CD4-positive, alpha-beta memory T cell (primary cell): ENCODE data around the gene TROAP. TPM values are rescaled to one million over a fixed set of nuclear protein-coding genes. Genes with fewer than 3 reads are reported as not detected.

Source experiments
- CTCF ChIA-PET: fragments of 350-600 bp; sonication (Branson Sonifier 250); formaldehyde crosslinking; loops from one replicate; lab custom pipeline; 2021; ENCODE audit warnings: inconsistent platforms; ENCODE audit not compliant: partially characterized antibody; lab: Charles Lee
- POLR2A ChIA-PET: fragments of 350-600 bp; sonication (Branson Sonifier 250); formaldehyde crosslinking; loops from one replicate; lab custom pipeline; 2021; ENCODE audit not compliant: partially characterized antibody; lab: Charles Lee
- DNase-seq, 5 donors: peaks; one replicate each; pipeline versions ENCODE4 v3.0.0 to v3.0.0-alpha.2; 2020 to 2022; ENCODE audit warnings: mixed read lengths in 1 of 5
- H3K27ac ChIP-seq: one replicate; pipeline ENCODE4 v1.7.0; 2013; ENCODE audit warnings: low read depth, low read length
- H3K27me3 ChIP-seq: 2 replicates; pipeline ENCODE4 v1.7.0; 2013; ENCODE audit warnings: mild to moderate bottlenecking, low read length, moderate library complexity; ENCODE audit not compliant: insufficient read depth
- H3K36me3 ChIP-seq: 2 replicates; pipeline ENCODE4 v1.7.0; 2013; ENCODE audit warnings: mild to moderate bottlenecking, low read length, moderate library complexity; ENCODE audit not compliant: insufficient read depth
- H3K4me1 ChIP-seq: 2 replicates; pipeline ENCODE4 v1.7.0; 2013; ENCODE audit warnings: mild to moderate bottlenecking, low read length, moderate library complexity; ENCODE audit not compliant: insufficient read depth
- H3K4me3 ChIP-seq, 2 donors: one replicate each; pipeline ENCODE4 v1.7.0; 2013; ENCODE audit warnings: low read length in 2 of 2, mild to moderate bottlenecking in 1 of 2
- H3K9me3 ChIP-seq, 2 donors: one replicate each; pipeline ENCODE4 v1.7.0; 2013; ENCODE audit warnings: low read length in 2 of 2, control low read depth in 1 of 2; ENCODE audit not compliant: control insufficient read depth in 1 of 2
- H3K27ac Mint-ChIP-seq, 7 donors: one replicate each; pipeline ENCODE4 v1.8.0; 2020 to 2021; ENCODE audit warnings: mixed read lengths in 7 of 7, mild to moderate bottlenecking in 6 of 7, inconsistent platforms in 3 of 7, moderate library complexity in 3 of 7
- H3K27me3 Mint-ChIP-seq, 2 donors: one replicate each; pipeline ENCODE4 v1.8.0; 2020 to 2021; ENCODE audit warnings: mixed read lengths in 2 of 2
- H3K36me3 Mint-ChIP-seq, 2 donors: one replicate each; pipeline ENCODE4 v1.8.0; 2020 to 2021; ENCODE audit warnings: mixed read lengths in 2 of 2, inconsistent platforms in 1 of 2, mild to moderate bottlenecking in 1 of 2
- H3K4me1 Mint-ChIP-seq, 4 donors: one replicate each; pipeline ENCODE4 v1.8.0; 2020 to 2021; ENCODE audit warnings: mixed read lengths in 4 of 4, mild to moderate bottlenecking in 1 of 4
- H3K4me3 Mint-ChIP-seq, 8 donors: one replicate each; pipeline ENCODE4 v1.8.0; 2020 to 2021; ENCODE audit warnings: mixed read lengths in 8 of 8, mild to moderate bottlenecking in 7 of 8, moderate library complexity in 6 of 8, inconsistent platforms in 3 of 8
- H3K9me3 Mint-ChIP-seq, 8 donors: one replicate each; pipeline ENCODE4 v1.8.0; 2020 to 2021; ENCODE audit warnings: mixed read lengths in 8 of 8, mild to moderate bottlenecking in 5 of 8, inconsistent platforms in 3 of 8, moderate library complexity in 1 of 8
- intact Hi-C: fragments of 100-400 bp; cut with micrococcal nuclease; formaldehyde crosslinking; loops from one replicate; pipeline ENCODE4 v1.15.1; 2023
- polyA plus RNA-seq, 2 donors: library from polyadenylated mRNA; unstranded; fragments of 300-500 nt; fragmentation: Illumina TruSeq; gene quantifications; one replicate each; pipeline ENCODE4 v1.2.3, GENCODE V29; 2021
- total RNA-seq, 2 experiments: library from RNA; stranded (reverse); gene quantifications; one replicate each; pipeline ENCODE4 v1.2.3, GENCODE V29; 2021

The TROAP gene
- total and polyA plus RNA-seq, 4 experiments from 2014 or later = 0.26 to 0.80 (median 0.63) TPM; not detected in 1

- H3K27me3 Mint-ChIP-seq = peaks cover 0 to 1% of the 10 kb centered on the region in 2 donors
- POLR2A ChIA-PET = interaction anchor here (0.6 to 2.9 kb wide), 27 partner anchors 9 to 375 kb away, joined by 3 to 15 read pairs (median 6); partner anchors contain the start of genes C1QL4, DNAJC22, MCRS1 and PRPF40B
These were observed 43.8 kb downstream of the TROAP start for GRCh38 chr12:49366652-49367380.

GRCh38 chr12:49367381-49368239 lies 44.6 kb downstream of the TROAP start, which contains the start of gene SPATS2:
SPATS2 (plus strand) TSS chr12:49367462; CDS start chr12:49461013, 93,551 bp downstream.
- Mint-ChIP-seq H3K27ac (peak within 1 kb of the TSS; percentile 93 to 98 (median 96)), H3K36me3 (peaks cover under 1 to 5% of the 10 kb centered on the region in 2 donors), H3K27me3 (peaks cover 0 to 1% of the 10 kb centered on the region in 2 donors), H3K9me3 (no peaks in the 10 kb centered on the region), H3K4me3 (peak within 1 kb of the TSS; percentile 82 to 98 (median 96)), H3K4me1 (peaks cover 17 to 37% (median 26%) of the 10 kb centered on the region in 4 donors)
- H3K36me3 ChIP-seq = no peaks in the 10 kb centered on the region
- H3K27ac ChIP-seq = peak within 1 kb of the TSS; percentile 84
- H3K9me3 ChIP-seq = no peaks in the 10 kb centered on the region
- no peaks in the 10 kb centered on the region for H3K27me3 ChIP-seq
- H3K4me3 ChIP-seq = peak within 1 kb of the TSS; percentile 55 to 88
- POLR2A ChIA-PET = interaction anchor here (0.7 to 2.9 kb wide), 22 partner anchors 8 to 374 kb away, joined by 3 to 15 read pairs (median 6); partner anchors contain the start of genes C1QL4, DNAJC22, MCRS1 and PRPF40B
- CTCF ChIA-PET = interaction anchor here (0.9 to 6.7 kb wide), 12 partner anchors 8 to 257 kb away, joined by 3 to 70 read pairs (median 6); partner anchors contain the start of gene DNAJC22
- peaks cover 19% of the 10 kb centered on the region for H3K4me1 ChIP-seq
- intact Hi-C loops = loop anchor here (1.0 to 5.0 kb wide), 3 partner anchors 44 to 255 kb away; partner anchors contain the start of genes MCRS1, PRPF40B and TROAP
- DNase-seq = no peak

More at GRCh38 chr12:49366652-49367380, 43.8 kb downstream of the TROAP start:
- peaks cover 19% of the 10 kb centered on the region for H3K4me1 ChIP-seq
- no peaks in the 10 kb centered on the region for H3K36me3 ChIP-seq
- Mint-ChIP-seq H3K4me1 (peaks cover 17 to 37% (median 24%) of the 10 kb centered on the region in 4 donors), H3K36me3 (peaks cover 0 to 5% of the 10 kb centered on the region in 2 donors), H3K4me3 (peak overlapping the region; percentile 82 to 98 (median 96)), H3K27ac (peak overlapping the region; percentile 93 to 98 (median 96)), H3K9me3 (no peaks in the 10 kb centered on the region)
- intact Hi-C loops = loop anchor here (1.0 to 5.0 kb wide), 4 partner anchors 44 to 256 kb away; partner anchors contain the start of genes MCRS1, PRPF40B and TROAP
- peak overlapping the region; percentile 55 to 88 for H3K4me3 ChIP-seq
- CTCF ChIA-PET = interaction anchor here (0.9 to 6.7 kb wide), 12 partner anchors 9 to 258 kb away, joined by 3 to 70 read pairs (median 6); partner anchors contain the start of genes DNAJC22 and TROAP
- no peaks in the 10 kb centered on the region for H3K27me3 ChIP-seq
- DNase-seq = peak; percentile 78 to 85 (median 83)
- H3K9me3 ChIP-seq = no peaks in the 10 kb centered on the region
- H3K27ac ChIP-seq = peak overlapping the region; percentile 84

- DNase-seq = no peak
- H3K27ac ChIP-seq = peak overlapping the region; percentile 84
- POLR2A ChIA-PET = interaction anchor here (1.2 to 2.9 kb wide), 3 partner anchors 9 to 199 kb away, joined by 4 to 14 read pairs (median 7); partner anchors contain the start of gene MCRS1
- Mint-ChIP-seq H3K4me3 (peak overlapping the region; percentile 73 to 98 (median 96)), H3K4me1 (peaks cover 19 to 37% (median 28%) of the 10 kb centered on the region in 4 donors), H3K27me3 (peaks cover 0 to 1% of the 10 kb centered on the region in 2 donors), H3K27ac (peak overlapping the region; percentile 63 to 96 (median 90)), H3K36me3 (peaks cover 4 to 5% of the 10 kb centered on the region in 2 donors), H3K9me3 (no peaks in the 10 kb centered on the region)
- H3K36me3 ChIP-seq = no peaks in the 10 kb centered on the region
- no peak overlapping the region for H3K4me3 ChIP-seq
- H3K27me3 ChIP-seq = no peaks in the 10 kb centered on the region
- peaks cover 19% of the 10 kb centered on the region for H3K4me1 ChIP-seq
- no peaks in the 10 kb centered on the region for H3K9me3 ChIP-seq
- CTCF ChIA-PET = interaction anchor here (0.9 to 6.7 kb wide), 4 partner anchors 11 to 26 kb away, joined by 3 to 70 read pairs (median 6); no protein-coding TSS in a partner anchor
- intact Hi-C loops = loop anchor here (5.0 kb wide), 1 partner anchor 199 kb away; the partner anchor contains the start of gene MCRS1
These were observed 45.2 kb downstream of the TROAP start for GRCh38 chr12:49368240-49368600.

GRCh38 chr12:49369411-49370145 lies 46.5 kb downstream of the TROAP start:
- no peaks in the 10 kb centered on the region for H3K9me3 Mint-ChIP-seq
- CTCF ChIA-PET = interaction anchor here (1.0 to 6.7 kb wide), 3 partner anchors 12 to 22 kb away, joined by 3 to 70 read pairs (median 4); no protein-coding TSS in a partner anchor

GRCh38 chr12:49370539-49370938 lies 47.5 kb downstream of the TROAP start:
- ChIA-PET POLR2A (interaction anchor here (0.6 kb wide), 1 partner anchor 167 kb away, joined by 3 read pairs; no protein-coding TSS in a partner anchor), CTCF (interaction anchor here (1.0 to 6.7 kb wide), 3 partner anchors 13 to 23 kb away, joined by 3 to 70 read pairs (median 4); no protein-coding TSS in a partner anchor)
- Histone ChIP-seq H3K4me1 (peaks cover 19% of the 10 kb centered on the region), H3K36me3 (no peaks in the 10 kb centered on the region), H3K27me3 (no peaks in the 10 kb centered on the region), H3K9me3 (no peaks in the 10 kb centered on the region), H3K27ac (no peak overlapping the region), H3K4me3 (no peak overlapping the region)
- Mint-ChIP-seq H3K4me1 (peaks cover 18 to 37% (median 27%) of the 10 kb centered on the region in 4 donors), H3K9me3 (no peaks in the 10 kb centered on the region), H3K4me3 (no peak overlapping the region), H3K27me3 (peaks cover 0 to 1% of the 10 kb centered on the region in 2 donors), H3K36me3 (peaks cover 4 to 5% of the 10 kb centered on the region in 2 donors), H3K27ac (peak overlapping the region in 2 of 7 donors; percentile 11 to 37)
- intact Hi-C loops = no loop called here
- no peak for DNase-seq

More at GRCh38 chr12:49369411-49370145, 46.5 kb downstream of the TROAP start:
- peaks cover 19 to 37% (median 28%) of the 10 kb centered on the region in 4 donors for H3K4me1 Mint-ChIP-seq
- peaks cover 19% of the 10 kb centered on the region for H3K4me1 ChIP-seq
- no peak overlapping the region for H3K27ac ChIP-seq
- peaks cover 0 to 1% of the 10 kb centered on the region in 2 donors for H3K27me3 Mint-ChIP-seq
- no peaks in the 10 kb centered on the region for H3K27me3 ChIP-seq
- peak overlapping the region in 3 of 8 donors; percentile 6 to 29 (median 7) for H3K4me3 Mint-ChIP-seq
- H3K4me3 ChIP-seq = peak overlapping the region in 1 of 2 donors; percentile 7
- H3K9me3 ChIP-seq = no peaks in the 10 kb centered on the region
- H3K36me3 ChIP-seq = no peaks in the 10 kb centered on the region
- intact Hi-C loops = loop anchor here (5.0 kb wide), 1 partner anchor 198 kb away; the partner anchor contains the start of gene MCRS1
- DNase-seq = peak in 2 of 5 donors; percentile 14 to 23
- H3K27ac Mint-ChIP-seq = peak overlapping the region in 5 of 7 donors; percentile 6 to 77 (median 72)
- POLR2A ChIA-PET = interaction anchor here (1.2 kb wide), 1 partner anchor 104 kb away, joined by 4 read pairs; no protein-coding TSS in a partner anchor
- H3K36me3 Mint-ChIP-seq = peaks cover 4 to 5% of the 10 kb centered on the region in 2 donors
